B cell (primary cell): ENCODE measurements around the gene JAM2. TPM values are rescaled to one million over a fixed set of nuclear protein-coding genes. Genes with fewer than 3 reads are reported as not detected.

ENCODE experiments used
- ATAC-seq: fragments of 200-7000 bp; cut with Tn5 transposase; one replicate; pipeline ENCODE4 v1.10.0; 2021; ENCODE audit warnings: low read depth, mild to moderate bottlenecking, moderate number of reproducible peaks, moderate library complexity
- CTCF ChIA-PET: fragments of 350-600 bp; sonication (Branson Sonifier 250); formaldehyde crosslinking; loops from one replicate; lab custom pipeline; 2021; ENCODE audit warnings: antibody characterized with exemption, inconsistent platforms; lab: Charles Lee
- POLR2A ChIA-PET: fragments of 350-600 bp; sonication (Branson Sonifier 250); formaldehyde crosslinking; loops from one replicate; lab custom pipeline; 2021; ENCODE audit warnings: antibody characterized with exemption; lab: Charles Lee
- DNase-seq: peaks from one replicate; pipeline ENCODE4 v3.0.0; 2013
- H2AFZ ChIP-seq: 2 replicates; pipeline ENCODE4 v1.6.1; 2012; ENCODE audit warnings: mild to moderate bottlenecking, low read depth, low read length; ENCODE audit not compliant: insufficient read depth, poor library complexity, severe bottlenecking
- H3K27ac ChIP-seq, 2 donors: 1 replicate in 1 of 2; 2 replicates in 1 of 2; pipeline ENCODE4 v1.5.1; 2012 to 2013; ENCODE audit warnings: low read length in 2 of 2, mild to moderate bottlenecking in 2 of 2, moderate library complexity in 1 of 2
- H3K27me3 ChIP-seq, 4 experiments: fragments of 200-600 bp in 1 of 4; sonication (generic) in 1 of 4; replicated peaks in 1 of 4; 1 replicate in 2 of 4; 2 replicates in 2 of 4; pipeline versions ENCODE4 v1.6.1 to v1.7.0; 2013 to 2016; ENCODE audit warnings: low read length in 3 of 4, mild to moderate bottlenecking in 2 of 4, mixed read lengths in 1 of 4, moderate library complexity in 1 of 4; ENCODE audit not compliant: insufficient read depth in 4 of 4, control insufficient read depth in 3 of 4; ENCODE audit errors: control extremely low read depth in 1 of 4
- H3K36me3 ChIP-seq, 2 experiments: replicated peaks in 1 of 2; 1 replicate in 1 of 2; 2 replicates in 1 of 2; pipeline versions ENCODE4 v1.6.1 to v1.7.1; 2013; ENCODE audit warnings: low read length in 1 of 2; ENCODE audit not compliant: insufficient read depth in 2 of 2, control insufficient read depth in 1 of 2; ENCODE audit errors: control extremely low read depth in 1 of 2, extremely low read depth in 1 of 2
- H3K4me1 ChIP-seq, 2 donors: fragments of 200-600 bp in 1 of 2; sonication (generic) in 1 of 2; 1 replicate in 1 of 2; 2 replicates in 1 of 2; pipeline versions ENCODE4 v1.5.1 to v1.6.1; 2013 to 2017; ENCODE audit warnings: low read length in 2 of 2; ENCODE audit not compliant: control insufficient read depth in 2 of 2, insufficient read depth in 2 of 2
- H3K4me2 ChIP-seq: replicated peaks from 2 replicates; pipeline ENCODE3; 2012; ENCODE audit warnings: mild to moderate bottlenecking, low read depth, low read length; ENCODE audit not compliant: poor library complexity, severe bottlenecking
- H3K4me3 ChIP-seq, 5 experiments: fragments of 200-600 bp in 1 of 5; sonication (generic) in 1 of 5; 1 replicate in 3 of 5; 2 replicates in 2 of 5; pipeline versions ENCODE4 v1.5.1 to v1.7.0; 2011 to 2016; ENCODE audit warnings: low read length in 4 of 5, mild to moderate bottlenecking in 4 of 5, low read depth in 2 of 5, control low read depth in 1 of 5, moderate library complexity in 1 of 5; ENCODE audit not compliant: insufficient read depth in 1 of 5; ENCODE audit errors: control extremely low read depth in 1 of 5, extremely low read depth in 1 of 5
- H3K79me2 ChIP-seq: fragments of 200-600 bp; sonication (generic); one replicate; pipeline ENCODE4 v1.6.0; 2016; ENCODE audit warnings: low read length; ENCODE audit not compliant: control insufficient read depth, insufficient read depth
- H3K9ac ChIP-seq: fragments of 200-600 bp; sonication (generic); 2 replicates; pipeline ENCODE4 v1.6.1; 2017; ENCODE audit warnings: mild to moderate bottlenecking, low read length, moderate library complexity
- H3K9me3 ChIP-seq, 3 donors: one replicate each; pipeline versions ENCODE4 v1.6.1 to v1.7.1; 2013; ENCODE audit warnings: low read length in 2 of 3; ENCODE audit not compliant: control insufficient read depth in 2 of 3, insufficient read depth in 1 of 3; ENCODE audit errors: control extremely low read depth in 1 of 3
- H4K20me1 ChIP-seq: 2 replicates; pipeline ENCODE4 v1.6.0; 2012; ENCODE audit warnings: mild to moderate bottlenecking, low read length; ENCODE audit not compliant: insufficient read depth, control insufficient read depth, poor library complexity, severe bottlenecking
- H3K27ac Mint-ChIP-seq: one replicate; pipeline ENCODE4 v1.8.0; 2021; ENCODE audit warnings: mixed read lengths
- H3K27me3 Mint-ChIP-seq: one replicate; pipeline ENCODE4 v1.8.0; 2021; ENCODE audit warnings: mixed read lengths
- H3K4me1 Mint-ChIP-seq: one replicate; pipeline ENCODE4 v1.8.0; 2021; ENCODE audit warnings: mixed read lengths
- H3K4me3 Mint-ChIP-seq: one replicate; pipeline ENCODE4 v1.8.0; 2021; ENCODE audit warnings: mixed read lengths
- H3K9me3 Mint-ChIP-seq: one replicate; pipeline ENCODE4 v1.8.0; 2022; ENCODE audit warnings: mixed read lengths; ENCODE audit not compliant: insufficient read depth
- EZH2 ChIP-seq: IDR thresholded peaks from 2 replicates; pipeline ENCODE4 v1.6.1; 2012; ENCODE audit warnings: borderline replicate concordance, low read depth, mild to moderate bottlenecking, moderate library complexity, low read length; ENCODE audit not compliant: insufficient read depth, poor library complexity, severe bottlenecking
- WGBS: methylation state at CpG from one replicate; pipeline ENCODE4 v1.1.5; 2013; ENCODE audit warnings: missing lambda C conversion rate; ENCODE audit not compliant: insufficient coverage; 5-methylcytosine and 5-hydroxymethylcytosine counted together
- intact Hi-C: fragments of 100-400 bp; cut with micrococcal nuclease; formaldehyde crosslinking; loops from one replicate; pipeline ENCODE4 v1.10.0; 2022
- polyA plus RNA-seq: library from polyadenylated mRNA; depleted of rRNA; stranded (reverse); fragments of >200 nt; gene quantifications from 2 replicates; pipeline ENCODE4 v1.2.3, GENCODE V29; 2012
- total RNA-seq, 2 donors: library from RNA; stranded (reverse); fragments of 120-200 nt in 1 of 2; gene quantifications; 1 replicate in 1 of 2; 2 replicates in 1 of 2; pipeline versions ENCODE4 v1.2.3 to v1.2.4, GENCODE V29; 2013 to 2022
- TF ChIP-seq, protein P1 (sequence below): fragments of 200-600 bp; IDR thresholded peaks from one replicate; pipeline ENCODE4 v1.8.0; 2022; ENCODE audit warnings: antibody characterized with exemption, mild to moderate bottlenecking

The JAM2 gene
- total and polyA plus RNA-seq, 2 donors (not counting 1 experiment from before 2014, with no cell fraction given), result 0.94 to 1.5 TPM

DNA sequence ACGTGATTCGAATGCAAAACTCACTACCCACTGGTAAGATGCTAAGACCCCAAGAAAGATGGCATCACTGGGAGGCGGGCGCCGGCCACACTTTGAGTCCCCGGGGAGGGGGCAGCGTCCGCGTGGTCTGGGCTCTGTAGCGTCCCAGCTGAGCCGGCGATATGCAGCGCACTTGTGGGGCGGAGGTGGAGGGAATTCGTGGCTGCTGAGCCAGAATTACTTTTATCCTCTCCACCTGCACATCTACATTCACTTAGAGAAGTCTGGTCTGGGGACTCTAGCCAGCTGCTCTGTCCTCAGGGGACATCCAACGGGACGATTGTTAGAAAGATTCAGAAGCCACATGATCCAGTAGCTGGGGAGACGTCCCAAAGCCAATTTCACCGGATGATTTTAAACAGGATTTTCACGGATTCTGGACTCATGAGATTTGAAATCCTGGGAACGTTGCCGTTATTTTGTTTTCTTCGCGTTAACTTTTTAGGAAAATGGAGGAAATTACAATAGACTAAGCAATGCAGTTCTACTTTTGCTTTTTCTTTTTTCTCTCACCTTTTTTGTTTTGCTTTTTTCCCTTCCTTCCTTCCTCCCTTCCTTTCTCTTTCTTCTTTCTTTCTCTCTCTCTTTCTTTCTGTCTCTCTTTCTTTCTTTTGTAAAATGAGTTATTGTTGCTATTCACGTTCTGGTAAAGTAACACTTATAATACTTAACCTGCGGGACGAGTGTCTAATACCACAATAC is 1.3 kb downstream of the JAM2 start:
- DNase-seq (no peak), ATAC-seq (no peak)
- Histone ChIP-seq H2AFZ (peak overlapping the region; percentile 87), H3K4me1 (peaks cover 13 to 14% of the 10 kb centered on the region in 2 donors), H3K4me3 (peak overlapping the region; percentile 32 to 85 (median 69)), H3K27ac (no peak overlapping the region), H3K36me3 (no peaks in the 10 kb centered on the region), H3K9me3 (no peaks in the 10 kb centered on the region), H3K27me3 (no peaks in the 10 kb centered on the region), H3K79me2 (no peaks in the 10 kb centered on the region), H3K4me2 (peak overlapping the region; percentile 77), H4K20me1 (no peaks in the 10 kb centered on the region), H3K9ac (peak overlapping the region; percentile 82)
- Mint-ChIP-seq H3K9me3 (no peaks in the 10 kb centered on the region), H3K27me3 (peaks cover 4% of the 10 kb centered on the region), H3K4me3 (peak overlapping the region; percentile 84), H3K27ac (peak overlapping the region; percentile 81), H3K4me1 (peaks cover 19% of the 10 kb centered on the region)
- ChIA-PET CTCF (interaction anchor here (0.9 to 4.1 kb wide), 2 partner anchors 29 to 32 kb away, joined by 5 to 30 read pairs; partner anchors contain the start of gene MRPL39), POLR2A (no interaction called here)
- under 1% methylated on average over 12 of the region's 27 CpGs for WGBS
- TF ChIP-seq, protein P1, sequence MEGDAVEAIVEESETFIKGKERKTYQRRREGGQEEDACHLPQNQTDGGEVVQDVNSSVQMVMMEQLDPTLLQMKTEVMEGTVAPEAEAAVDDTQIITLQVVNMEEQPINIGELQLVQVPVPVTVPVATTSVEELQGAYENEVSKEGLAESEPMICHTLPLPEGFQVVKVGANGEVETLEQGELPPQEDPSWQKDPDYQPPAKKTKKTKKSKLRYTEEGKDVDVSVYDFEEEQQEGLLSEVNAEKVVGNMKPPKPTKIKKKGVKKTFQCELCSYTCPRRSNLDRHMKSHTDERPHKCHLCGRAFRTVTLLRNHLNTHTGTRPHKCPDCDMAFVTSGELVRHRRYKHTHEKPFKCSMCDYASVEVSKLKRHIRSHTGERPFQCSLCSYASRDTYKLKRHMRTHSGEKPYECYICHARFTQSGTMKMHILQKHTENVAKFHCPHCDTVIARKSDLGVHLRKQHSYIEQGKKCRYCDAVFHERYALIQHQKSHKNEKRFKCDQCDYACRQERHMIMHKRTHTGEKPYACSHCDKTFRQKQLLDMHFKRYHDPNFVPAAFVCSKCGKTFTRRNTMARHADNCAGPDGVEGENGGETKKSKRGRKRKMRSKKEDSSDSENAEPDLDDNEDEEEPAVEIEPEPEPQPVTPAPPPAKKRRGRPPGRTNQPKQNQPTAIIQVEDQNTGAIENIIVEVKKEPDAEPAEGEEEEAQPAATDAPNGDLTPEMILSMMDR, result no peak
- TF ChIP-seq EZH2, result no peak
- intact Hi-C loops, result no loop called here

DNA sequence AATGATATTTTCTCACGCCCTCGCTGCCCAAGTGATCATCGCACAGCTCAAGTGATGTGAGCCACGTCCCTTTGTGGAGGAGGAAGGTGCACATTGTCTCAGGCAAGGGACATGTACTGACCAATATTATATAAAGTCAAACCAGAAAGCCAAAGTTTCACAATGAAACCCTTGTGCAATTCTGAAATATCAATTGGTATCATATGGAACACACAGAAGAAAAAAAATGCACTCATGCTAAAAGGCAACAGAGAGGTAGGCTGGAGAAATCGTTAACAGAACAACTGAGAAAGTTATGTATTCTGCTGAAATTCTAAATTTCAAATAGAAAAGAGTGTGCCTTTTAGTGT is 1.9 kb downstream of the JAM2 start:
- H3K4me1 Mint-ChIP-seq, result peaks cover 19% of the 10 kb centered on the region
- intact Hi-C loops, result no loop called here
- H3K27me3 ChIP-seq, result no peaks in the 10 kb centered on the region
- H3K9ac ChIP-seq, result no peak overlapping the region
- POLR2A ChIA-PET, result no interaction called here
- no peaks in the 10 kb centered on the region for H3K9me3 Mint-ChIP-seq
- no peaks in the 10 kb centered on the region for H3K36me3 ChIP-seq
- H3K4me3 ChIP-seq, result peak overlapping the region in 1 of 5 experiments; percentile 85
- peaks cover 4% of the 10 kb centered on the region for H3K27me3 Mint-ChIP-seq
- TF ChIP-seq, protein P1, result no peak
- no peak for TF ChIP-seq EZH2
- peaks cover 13 to 14% of the 10 kb centered on the region in 2 donors for H3K4me1 ChIP-seq
- peak overlapping the region; percentile 84 for H3K4me3 Mint-ChIP-seq
- no peaks in the 10 kb centered on the region for H3K9me3 ChIP-seq
- peak overlapping the region; percentile 87 for H2AFZ ChIP-seq
- WGBS, result no CpG with 5 or more reads among the region's 5 CpGs
- no peak for DNase-seq
- no peak overlapping the region for H3K27ac ChIP-seq
- no peak for ATAC-seq
- CTCF ChIA-PET, result interaction anchor here (0.9 to 4.1 kb wide), 2 partner anchors 29 to 33 kb away, joined by 5 to 30 read pairs; partner anchors contain the start of gene MRPL39
- peak overlapping the region; percentile 1 for H3K27ac Mint-ChIP-seq
- H3K79me2 ChIP-seq, result no peaks in the 10 kb centered on the region
- H4K20me1 ChIP-seq, result no peaks in the 10 kb centered on the region
- peak overlapping the region; percentile 77 for H3K4me2 ChIP-seq
